Smooth muscle cell (in vitro differentiated cells): Measurements from ENCODE around the gene GABBR2. TPM values are rescaled to one million over a fixed set of nuclear protein-coding genes. Genes with fewer than 3 reads are reported as not detected.

Source experiments
- DNase-seq: peaks from one replicate; lab custom pipeline; 2025; ENCODE audit not compliant: unreplicated experiment; lab: John Stamatoyannopoulos, UW
- H2AFZ ChIP-seq: fragments of 200-600 bp; sonication (generic); 2 replicates; pipeline ENCODE4 v1.6.0; 2016; ENCODE audit warnings: antibody characterized with exemption, low read depth, mild to moderate bottlenecking
- H3F3A ChIP-seq: fragments of 200-600 bp; sonication (generic); 2 replicates; pipeline ENCODE4 v1.6.0; 2017; ENCODE audit warnings: antibody characterized with exemption, low read depth
- H3K27ac ChIP-seq: fragments of 200-600 bp; sonication (generic); 2 replicates; pipeline ENCODE4 v1.5.1; 2016; ENCODE audit warnings: low read depth, mild to moderate bottlenecking
- H3K27me3 ChIP-seq: fragments of 200-600 bp; sonication (generic); 2 replicates; pipeline ENCODE4 v1.6.1; 2016; ENCODE audit warnings: low read depth, mild to moderate bottlenecking
- H3K36me3 ChIP-seq: fragments of 200-600 bp; sonication (generic); 2 replicates; pipeline ENCODE4 v1.5.1; 2016; ENCODE audit warnings: low read depth
- H3K4me1 ChIP-seq: fragments of 200-600 bp; sonication (generic); 2 replicates; pipeline ENCODE4 v1.5.1; 2016; ENCODE audit warnings: low read depth
- H3K4me2 ChIP-seq: fragments of 200-600 bp; sonication (generic); 2 replicates; pipeline ENCODE4 v1.6.0; 2016; ENCODE audit warnings: mild to moderate bottlenecking
- H3K4me3 ChIP-seq: fragments of 200-600 bp; sonication (generic); 2 replicates; pipeline ENCODE4 v1.5.1; 2016; ENCODE audit warnings: mild to moderate bottlenecking
- H3K79me2 ChIP-seq: fragments of 200-600 bp; sonication (generic); 2 replicates; pipeline ENCODE4 v1.6.0; 2016; ENCODE audit warnings: low read depth, mild to moderate bottlenecking
- H3K9ac ChIP-seq: fragments of 200-600 bp; sonication (generic); 2 replicates; pipeline ENCODE4 v1.6.0; 2016; ENCODE audit warnings: low read depth
- H3K9me3 ChIP-seq: fragments of 200-600 bp; sonication (generic); replicated peaks from 2 replicates; pipeline ENCODE4 v1.5.1; 2016; ENCODE audit warnings: low read depth
- H4K20me1 ChIP-seq: fragments of 200-600 bp; sonication (generic); 2 replicates; pipeline ENCODE4 v1.6.0; 2016; ENCODE audit warnings: low read depth
- WGBS: methylation state at CpG from one replicate; pipeline ENCODE4 v1.1.7; 2016; ENCODE audit warnings: low lambda C conversion rate; 5-methylcytosine and 5-hydroxymethylcytosine counted together
- polyA plus RNA-seq: library from polyadenylated mRNA; unstranded; fragments of >200 nt; fragmentation: Nextera tagmentation; extraction: Ambion mirVana; gene quantifications from 2 replicates; pipeline ENCODE4 v1.2.1, GENCODE V29; 2016
- total RNA-seq: library from RNA; depleted of rRNA; stranded (reverse); fragments of >200 nt; gene quantifications from 2 replicates; pipeline ENCODE4 v1.2.3, GENCODE V29; 2014
- TF ChIP-seq, protein P1 (sequence below): fragments of 200-600 bp; sonication (generic); IDR thresholded peaks from 2 replicates; pipeline ENCODE4 v1.5.1; 2017; ENCODE audit warnings: borderline replicate concordance, mild to moderate bottlenecking, antibody characterized with exemption; ENCODE audit not compliant: insufficient read depth, poor library complexity, severe bottlenecking

GABBR2 gene
- total and polyA plus RNA-seq, 2 experiments from 2014 or later: 0.25 TPM; not detected in 1

DNA sequence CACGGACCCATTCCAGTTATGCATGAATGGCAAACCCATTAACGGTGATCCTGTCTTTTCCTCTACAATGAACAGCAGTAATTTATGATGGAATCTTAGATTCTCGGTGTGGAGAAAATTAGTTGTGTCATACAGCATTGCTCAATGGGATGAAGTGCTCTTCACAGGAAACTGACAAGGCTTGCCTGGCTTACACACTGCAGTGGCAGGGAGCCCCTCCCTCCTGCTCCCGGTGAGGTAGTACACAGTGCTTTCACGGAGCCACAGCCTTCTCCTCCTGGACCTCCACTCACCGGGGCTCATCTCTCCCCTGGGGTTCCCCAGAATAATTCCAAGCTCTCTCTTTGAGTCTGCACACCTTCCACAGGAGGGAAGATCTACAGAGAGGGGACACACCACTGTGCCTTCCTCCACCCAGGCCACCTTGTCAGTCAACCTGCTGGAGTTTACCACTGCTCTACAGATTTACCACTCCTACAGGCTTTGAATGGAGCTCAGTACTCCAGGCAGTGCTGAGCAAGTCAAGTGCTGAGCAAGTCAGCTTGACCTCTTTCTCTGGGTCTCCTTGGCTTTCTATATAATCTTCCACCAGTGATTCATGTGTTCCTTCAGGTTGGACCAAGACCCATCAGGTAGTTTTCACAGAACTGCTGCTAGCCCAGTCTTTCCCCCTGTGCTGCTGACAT is 394.2 kb downstream of the GABBR2 start:
- H3K27ac ChIP-seq: no peak overlapping the region
- no peak for DNase-seq
- H3K9ac ChIP-seq: no peak overlapping the region
- no peak overlapping the region for H3K4me3 ChIP-seq
- no peaks in the 10 kb centered on the region for H3K79me2 ChIP-seq
- no peak overlapping the region for H3K4me2 ChIP-seq
- WGBS: 68% methylated on average over 6 of the region's 6 CpGs
- no peaks in the 10 kb centered on the region for H3K4me1 ChIP-seq
- H3K27me3 ChIP-seq: no peaks in the 10 kb centered on the region
- TF ChIP-seq, protein P1, sequence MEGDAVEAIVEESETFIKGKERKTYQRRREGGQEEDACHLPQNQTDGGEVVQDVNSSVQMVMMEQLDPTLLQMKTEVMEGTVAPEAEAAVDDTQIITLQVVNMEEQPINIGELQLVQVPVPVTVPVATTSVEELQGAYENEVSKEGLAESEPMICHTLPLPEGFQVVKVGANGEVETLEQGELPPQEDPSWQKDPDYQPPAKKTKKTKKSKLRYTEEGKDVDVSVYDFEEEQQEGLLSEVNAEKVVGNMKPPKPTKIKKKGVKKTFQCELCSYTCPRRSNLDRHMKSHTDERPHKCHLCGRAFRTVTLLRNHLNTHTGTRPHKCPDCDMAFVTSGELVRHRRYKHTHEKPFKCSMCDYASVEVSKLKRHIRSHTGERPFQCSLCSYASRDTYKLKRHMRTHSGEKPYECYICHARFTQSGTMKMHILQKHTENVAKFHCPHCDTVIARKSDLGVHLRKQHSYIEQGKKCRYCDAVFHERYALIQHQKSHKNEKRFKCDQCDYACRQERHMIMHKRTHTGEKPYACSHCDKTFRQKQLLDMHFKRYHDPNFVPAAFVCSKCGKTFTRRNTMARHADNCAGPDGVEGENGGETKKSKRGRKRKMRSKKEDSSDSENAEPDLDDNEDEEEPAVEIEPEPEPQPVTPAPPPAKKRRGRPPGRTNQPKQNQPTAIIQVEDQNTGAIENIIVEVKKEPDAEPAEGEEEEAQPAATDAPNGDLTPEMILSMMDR: no peak
- no peaks in the 10 kb centered on the region for H3K36me3 ChIP-seq
- H3K9me3 ChIP-seq: no peaks in the 10 kb centered on the region
- no peak overlapping the region for H2AFZ ChIP-seq
- H3F3A ChIP-seq: no peaks in the 10 kb centered on the region
- H4K20me1 ChIP-seq: no peaks in the 10 kb centered on the region

DNA sequence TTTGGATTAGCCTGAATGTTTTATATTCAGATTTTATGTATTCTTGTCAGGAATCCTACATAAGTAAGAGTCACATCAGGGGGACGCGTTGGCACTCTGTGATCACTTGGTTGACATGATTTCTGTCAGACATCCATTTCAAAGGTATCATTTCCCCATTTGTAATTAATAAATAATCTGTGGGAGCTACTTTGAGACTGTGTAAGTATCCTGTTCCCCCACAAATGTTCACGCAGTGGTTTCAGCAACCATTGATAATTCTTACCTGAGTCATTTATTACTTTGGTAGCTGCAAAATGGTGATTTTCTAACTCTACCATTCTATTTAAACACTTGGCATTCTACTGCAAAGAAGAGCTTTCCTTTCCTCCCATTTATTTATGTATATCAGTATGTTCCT is 396.4 kb downstream of the GABBR2 start:
- WGBS: 93% methylated on average over 3 of the region's 3 CpGs
- Histone ChIP-seq H3K9ac (no peak overlapping the region), H3K27ac (no peak overlapping the region), H3K4me1 (no peaks in the 10 kb centered on the region), H3K27me3 (no peaks in the 10 kb centered on the region), H3K9me3 (no peaks in the 10 kb centered on the region), H4K20me1 (no peaks in the 10 kb centered on the region), H3K36me3 (no peaks in the 10 kb centered on the region), H3K4me2 (no peak overlapping the region), H3K4me3 (no peak overlapping the region), H3F3A (no peaks in the 10 kb centered on the region), H3K79me2 (no peaks in the 10 kb centered on the region), H2AFZ (no peak overlapping the region)
- no peak for DNase-seq
- TF ChIP-seq, protein P1: no peak

DNA sequence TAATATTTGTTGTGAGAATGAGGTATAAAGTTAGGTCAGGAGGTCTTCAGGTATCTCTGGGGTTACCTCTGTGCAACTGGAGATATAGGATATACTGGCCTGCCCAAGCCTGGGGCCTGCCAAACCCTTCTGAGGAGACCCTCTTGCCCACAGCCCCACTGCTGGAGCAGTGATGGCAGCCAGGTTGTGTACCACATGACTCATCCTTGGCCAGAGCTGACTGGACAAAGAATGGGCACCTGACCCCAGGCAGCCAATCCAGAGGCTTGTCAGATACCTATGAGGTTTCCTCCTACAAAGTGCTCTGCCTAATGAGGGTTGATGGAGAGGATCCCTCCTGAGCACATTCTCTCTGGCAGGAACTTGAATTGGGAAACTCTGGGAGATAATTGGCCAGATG is 397.2 kb downstream of the GABBR2 start:
- Histone ChIP-seq H3K36me3 (no peaks in the 10 kb centered on the region), H3K4me1 (no peaks in the 10 kb centered on the region), H3K4me2 (no peak overlapping the region), H3F3A (no peaks in the 10 kb centered on the region), H3K27me3 (no peaks in the 10 kb centered on the region), H3K9me3 (no peaks in the 10 kb centered on the region), H3K27ac (no peak overlapping the region), H3K4me3 (no peak overlapping the region), H4K20me1 (no peaks in the 10 kb centered on the region), H3K9ac (no peak overlapping the region), H2AFZ (no peak overlapping the region), H3K79me2 (no peaks in the 10 kb centered on the region)
- TF ChIP-seq, protein P1: no peak
- no peak for DNase-seq

DNA sequence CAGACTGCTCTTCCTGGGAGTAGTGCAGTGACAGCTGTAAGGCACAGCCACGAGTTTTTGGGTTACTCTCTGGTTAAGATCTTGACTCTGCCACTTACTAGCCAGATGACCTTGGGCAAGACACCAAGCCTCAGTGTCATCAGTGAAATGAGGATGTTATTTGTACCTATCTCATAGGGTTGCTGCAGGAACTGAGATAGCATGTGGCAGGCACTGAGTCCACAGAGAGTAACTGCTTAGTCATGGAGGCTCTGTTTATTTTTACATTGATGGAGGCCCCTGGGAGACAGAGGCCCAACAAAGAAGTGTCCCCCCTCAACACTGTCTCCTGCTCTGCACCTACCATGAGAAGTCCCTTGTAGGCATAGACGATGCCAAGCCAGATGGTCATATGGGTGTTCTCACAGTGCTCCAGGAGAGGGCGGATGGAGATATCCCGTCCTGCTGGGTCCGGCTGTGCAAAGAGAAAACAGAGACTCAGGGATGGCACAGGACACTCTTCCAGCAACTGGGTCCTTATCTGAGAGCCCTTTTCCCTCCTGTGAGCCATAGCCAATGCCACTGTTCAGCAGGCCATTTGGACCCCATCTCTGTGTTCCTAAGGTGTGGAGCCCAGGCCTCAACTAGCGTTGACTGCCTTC is 397.9 kb downstream of the GABBR2 start:
- Histone ChIP-seq H3K27me3 (no peaks in the 10 kb centered on the region), H3K9ac (no peak overlapping the region), H3K4me3 (no peak overlapping the region), H3K4me2 (no peak overlapping the region), H3K79me2 (no peaks in the 10 kb centered on the region), H3K9me3 (no peaks in the 10 kb centered on the region), H3K4me1 (no peaks in the 10 kb centered on the region), H3K36me3 (no peaks in the 10 kb centered on the region), H3K27ac (no peak overlapping the region), H3F3A (no peaks in the 10 kb centered on the region), H2AFZ (no peak overlapping the region), H4K20me1 (no peaks in the 10 kb centered on the region)
- TF ChIP-seq, protein P1: no peak
- no peak for DNase-seq
- 93% methylated on average over 6 of the region's 6 CpGs for WGBS
